ENCODE results near the gene HACD3. TPM values are rescaled to one million over a fixed set of nuclear protein-coding genes. Genes with fewer than 3 reads are reported as not detected.

The HACD3 gene
- total and polyA plus RNA-seq, 2 of the 13 experiments (the other 11 are each of a cell fraction or from before 2014, with no cell fraction given), result 73.6 to 161 TPM

GRCh38 chr15:65516997-65517865 lies 13.0 kb upstream of the HACD3 start, which contains the start of gene DPP8 (continued):
- TF ChIP-seq ZBTB33 (CRISPR knock-in tag; IDR thresholded peaks at IDR 0.05) (0 out of 2 replicates have a peak, but pooled peaks have one; percentile 61), ZNF678 (CRISPR knock-in tag; IDR thresholded peaks at IDR 0.05) (peak; percentile 70; the same call in 1 of the 2 replicates), ZBTB34 (CRISPR knock-in tag; IDR thresholded peaks at IDR 0.05) (peak; percentile 58; the same call in 1 of the 2 replicates), ZBTB26 (CRISPR knock-in tag; IDR thresholded peaks at IDR 0.05; ENCODE audit: borderline replicate concordance) (peak; percentile 73), EEA1 (CRISPR knock-in tag; IDR thresholded peaks at IDR 0.05; ENCODE audit: borderline replicate concordance) (no peak), SNAPC5 (CRISPR knock-in tag; IDR thresholded peaks at IDR 0.05; ENCODE audit: borderline replicate concordance) (no peak; the same call in 1 of the 2 replicates), ZNF709 (CRISPR knock-in tag; IDR thresholded peaks at IDR 0.05) (no peak), ZNF597 (CRISPR knock-in tag; IDR thresholded peaks at IDR 0.05) (no peak), MXD3 (CRISPR knock-in tag; IDR thresholded peaks at IDR 0.05) (peak; percentile 96), SUZ12 (IDR thresholded peaks at IDR 0.05; ENCODE audit: low read depth, low read length) (no peak), MAF1 (CRISPR knock-in tag; IDR thresholded peaks at IDR 0.05; ENCODE audit: borderline replicate concordance) (peak; percentile 51; the same call in 1 of the 2 replicates), MTA1 (CRISPR knock-in tag; IDR thresholded peaks at IDR 0.05; ENCODE audit: borderline replicate concordance) (peak; percentile 95), ZBTB25 (CRISPR knock-in tag; IDR thresholded peaks at IDR 0.05) (peak; percentile 93), SETDB1 (CRISPR knock-in tag; IDR thresholded peaks at IDR 0.05; ENCODE audit: borderline replicate concordance) (no peak)

All from HepG2 (cell line).